Thoracic aorta (tissue), 2 donors: ENCODE results near the gene CHST15. TPM values are rescaled to one million over a fixed set of nuclear protein-coding genes. Genes with fewer than 3 reads are reported as not detected.

Source experiments
- ATAC-seq: fragments of 150-250 bp; one replicate; pipeline ENCODE4 v1.8.0; 2017; ENCODE audit warnings: low read depth; ENCODE audit not compliant: insufficient number of reproducible peaks, low FRiP score
- DNase-seq: peaks from one replicate; pipeline ENCODE4 v3.0.0-alpha.2; 2020; ENCODE audit warnings: low spot score
- H3K27ac ChIP-seq, 2 donors: fragments of 200-600 bp; sonication (generic); 1 replicate in 1 of 2; 2 replicates in 1 of 2; pipeline ENCODE4 v1.5.1; 2016; ENCODE audit warnings: mild to moderate bottlenecking in 2 of 2, moderate library complexity in 2 of 2
- H3K27me3 ChIP-seq: fragments of 200-600 bp; sonication (generic); replicated peaks from 2 replicates; pipeline ENCODE4 v1.6.0; 2016; ENCODE audit warnings: mild to moderate bottlenecking; ENCODE audit not compliant: insufficient read depth
- H3K36me3 ChIP-seq: fragments of 200-600 bp; sonication (generic); one replicate; pipeline ENCODE4 v1.5.1; 2016
- H3K4me1 ChIP-seq, 2 donors: fragments of 200-600 bp; sonication (generic); 1 replicate in 1 of 2; 2 replicates in 1 of 2; pipeline versions ENCODE4 v1.5.1 to v1.6.0; 2016; ENCODE audit warnings: low read depth in 2 of 2, mild to moderate bottlenecking in 1 of 2; ENCODE audit not compliant: control insufficient read depth in 1 of 2
- H3K4me3 ChIP-seq: fragments of 200-600 bp; sonication (generic); 2 replicates; pipeline ENCODE4 v1.5.1; 2016; ENCODE audit warnings: mild to moderate bottlenecking
- H3K9me3 ChIP-seq: fragments of 200-600 bp; sonication (generic); 2 replicates; pipeline ENCODE4 v1.5.1; 2016
- total RNA-seq, 2 donors: library from RNA; depleted of rRNA; stranded (reverse); fragments of >200 nt; gene quantifications; one replicate each; pipeline versions ENCODE4 v1.1.0 to v1.2.3, GENCODE V29; 2016
- TF ChIP-seq, protein P1 (sequence below): fragments of 200-600 bp; sonication (generic); IDR thresholded peaks from one replicate; pipeline ENCODE4 v1.5.1; 2019; ENCODE audit warnings: antibody characterized with exemption

Gene CHST15
- total RNA-seq, 2 donors from 2014 or later = 31.9 to 34.0 TPM

DNA sequence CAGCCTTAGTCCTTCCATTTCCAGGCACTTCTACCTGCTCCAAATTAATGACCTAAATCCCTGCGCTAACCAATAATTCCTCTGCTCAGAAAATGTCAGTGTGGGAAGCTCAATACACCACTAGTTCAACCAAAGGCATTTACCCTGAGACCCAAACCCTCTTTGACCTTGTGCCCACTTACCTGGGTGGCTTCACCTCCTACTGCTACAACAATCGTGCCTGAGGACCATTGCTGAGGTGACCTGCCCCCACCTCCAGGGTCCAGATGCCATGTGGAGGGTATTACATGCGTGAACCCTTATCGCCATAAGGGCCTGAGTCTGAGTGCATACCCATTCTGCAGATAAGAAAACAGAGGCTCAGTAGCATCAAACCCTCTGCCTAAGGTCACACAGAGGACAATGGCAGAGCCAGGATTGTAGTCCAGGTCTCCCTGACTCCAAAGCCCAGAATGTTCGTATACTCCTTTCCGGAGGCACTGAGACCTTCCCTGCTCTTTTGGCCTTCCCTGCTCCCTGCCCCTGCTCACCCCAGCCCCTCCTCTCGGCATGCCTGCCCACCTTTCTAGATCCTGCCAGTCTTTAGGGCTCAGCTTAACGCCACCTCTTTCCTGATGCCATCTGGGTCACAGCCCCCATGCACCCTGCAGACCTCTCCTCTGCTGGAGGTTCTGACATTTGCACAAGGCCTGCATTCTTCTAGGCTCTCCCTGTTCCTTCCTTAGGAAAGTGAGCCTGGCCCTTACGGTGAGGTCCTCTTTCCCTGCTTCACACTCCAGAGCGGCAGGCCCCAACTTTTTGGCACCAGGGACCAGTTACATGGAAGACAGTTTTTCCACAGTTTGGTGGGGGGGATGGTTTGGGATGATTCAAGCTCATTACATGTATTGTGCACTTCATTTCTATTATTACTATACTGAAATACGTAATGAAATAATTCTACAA lies 94.9 kb downstream of the CHST15 start:
- H3K4me1 ChIP-seq = peaks cover 14 to 23% of the 10 kb centered on the region in 2 donors
- TF ChIP-seq, protein P1, sequence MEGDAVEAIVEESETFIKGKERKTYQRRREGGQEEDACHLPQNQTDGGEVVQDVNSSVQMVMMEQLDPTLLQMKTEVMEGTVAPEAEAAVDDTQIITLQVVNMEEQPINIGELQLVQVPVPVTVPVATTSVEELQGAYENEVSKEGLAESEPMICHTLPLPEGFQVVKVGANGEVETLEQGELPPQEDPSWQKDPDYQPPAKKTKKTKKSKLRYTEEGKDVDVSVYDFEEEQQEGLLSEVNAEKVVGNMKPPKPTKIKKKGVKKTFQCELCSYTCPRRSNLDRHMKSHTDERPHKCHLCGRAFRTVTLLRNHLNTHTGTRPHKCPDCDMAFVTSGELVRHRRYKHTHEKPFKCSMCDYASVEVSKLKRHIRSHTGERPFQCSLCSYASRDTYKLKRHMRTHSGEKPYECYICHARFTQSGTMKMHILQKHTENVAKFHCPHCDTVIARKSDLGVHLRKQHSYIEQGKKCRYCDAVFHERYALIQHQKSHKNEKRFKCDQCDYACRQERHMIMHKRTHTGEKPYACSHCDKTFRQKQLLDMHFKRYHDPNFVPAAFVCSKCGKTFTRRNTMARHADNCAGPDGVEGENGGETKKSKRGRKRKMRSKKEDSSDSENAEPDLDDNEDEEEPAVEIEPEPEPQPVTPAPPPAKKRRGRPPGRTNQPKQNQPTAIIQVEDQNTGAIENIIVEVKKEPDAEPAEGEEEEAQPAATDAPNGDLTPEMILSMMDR = no peak
- ATAC-seq (no peak), DNase-seq (no peak)
- H3K27ac ChIP-seq = no peak overlapping the region
- H3K36me3 ChIP-seq = no peaks in the 10 kb centered on the region
- no peaks in the 10 kb centered on the region for H3K27me3 ChIP-seq
- no peak overlapping the region for H3K4me3 ChIP-seq
- H3K9me3 ChIP-seq = no peaks in the 10 kb centered on the region

DNA sequence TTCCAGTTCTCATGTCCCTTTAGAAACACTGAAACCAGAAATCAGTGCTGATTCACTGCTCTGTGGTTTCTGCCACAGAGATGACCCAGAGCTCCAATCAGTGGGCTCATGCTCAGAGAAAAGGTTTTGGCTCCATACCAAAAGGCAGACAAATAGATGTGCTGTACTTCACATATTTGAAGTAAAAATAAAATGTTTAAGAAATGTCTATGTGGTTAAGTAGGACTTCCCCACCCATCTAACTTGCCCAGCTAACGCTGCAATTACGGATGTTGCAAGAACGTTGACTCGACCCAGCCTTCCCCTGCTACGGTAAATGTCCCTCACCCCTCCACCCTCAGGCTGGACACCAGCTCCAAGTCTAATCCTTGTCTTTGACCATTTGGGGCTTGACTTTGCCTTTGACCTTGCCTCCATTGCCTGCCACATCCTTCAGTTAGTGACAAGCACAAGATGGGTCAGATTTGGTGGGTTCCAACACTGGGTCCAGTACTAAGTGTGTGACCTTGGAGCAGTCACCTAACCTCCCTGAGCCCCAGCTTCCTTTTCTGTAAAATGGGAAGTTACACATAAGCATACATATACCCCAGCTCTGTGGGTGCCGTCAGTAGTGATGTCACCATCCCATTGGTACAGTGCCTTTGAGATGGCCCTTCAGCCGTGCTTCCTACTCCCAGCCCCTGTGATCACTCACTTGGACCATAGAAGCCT lies 95.8 kb downstream of the CHST15 start:
- H3K36me3 ChIP-seq = no peaks in the 10 kb centered on the region
- DNase-seq (no peak), ATAC-seq (peak; percentile 22)
- peaks cover 14 to 23% of the 10 kb centered on the region in 2 donors for H3K4me1 ChIP-seq
- no peaks in the 10 kb centered on the region for H3K9me3 ChIP-seq
- TF ChIP-seq, protein P1 = no peak
- H3K27ac ChIP-seq = no peak overlapping the region
- no peak overlapping the region for H3K4me3 ChIP-seq
- H3K27me3 ChIP-seq = no peaks in the 10 kb centered on the region

DNA sequence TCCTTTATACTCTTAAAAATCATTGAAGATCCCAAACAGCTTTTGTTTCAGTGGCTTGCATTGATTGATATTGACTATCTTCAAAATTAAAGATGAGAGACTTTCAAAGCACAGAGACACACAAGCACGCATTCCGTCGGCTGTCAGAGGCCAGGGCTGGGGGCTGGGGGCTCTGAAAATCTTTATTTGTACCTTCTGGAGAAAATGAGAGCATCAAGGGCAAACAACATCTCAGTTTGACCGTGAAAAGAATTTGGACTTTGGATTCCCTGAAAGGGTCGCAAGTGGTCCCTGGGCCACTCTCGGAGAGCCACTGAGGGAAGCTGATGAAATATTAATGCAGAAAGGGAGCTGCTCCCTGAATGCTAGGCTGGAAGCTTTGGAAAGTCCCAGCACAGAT lies 96.4 kb downstream of the CHST15 start:
- Histone ChIP-seq H3K36me3 (no peaks in the 10 kb centered on the region), H3K4me3 (no peak overlapping the region), H3K27me3 (no peaks in the 10 kb centered on the region), H3K27ac (no peak overlapping the region), H3K9me3 (no peaks in the 10 kb centered on the region), H3K4me1 (peaks cover 14 to 24% of the 10 kb centered on the region in 2 donors)
- TF ChIP-seq, protein P1 = no peak
- ATAC-seq (no peak), DNase-seq (no peak)

DNA sequence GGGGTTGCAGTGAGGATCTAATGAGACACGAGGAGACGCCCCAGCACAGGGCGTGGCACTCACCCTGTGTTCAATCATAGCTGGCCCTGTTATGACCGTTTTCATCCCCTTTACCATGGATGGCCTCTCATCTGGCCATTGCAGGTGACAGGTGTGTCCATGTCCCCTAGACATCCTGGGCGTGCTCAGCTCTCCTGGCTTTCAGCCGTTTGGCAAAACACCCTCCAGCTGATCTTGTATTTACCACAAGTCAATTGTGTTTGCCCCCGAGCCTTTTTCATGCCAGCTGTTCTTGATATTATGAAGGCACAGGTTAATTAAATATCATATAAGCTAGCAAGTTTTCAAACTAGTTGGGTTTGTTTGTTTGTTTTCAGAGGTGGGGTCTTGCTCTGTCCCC lies 97.1 kb downstream of the CHST15 start:
- TF ChIP-seq, protein P1 = no peak

DNA sequence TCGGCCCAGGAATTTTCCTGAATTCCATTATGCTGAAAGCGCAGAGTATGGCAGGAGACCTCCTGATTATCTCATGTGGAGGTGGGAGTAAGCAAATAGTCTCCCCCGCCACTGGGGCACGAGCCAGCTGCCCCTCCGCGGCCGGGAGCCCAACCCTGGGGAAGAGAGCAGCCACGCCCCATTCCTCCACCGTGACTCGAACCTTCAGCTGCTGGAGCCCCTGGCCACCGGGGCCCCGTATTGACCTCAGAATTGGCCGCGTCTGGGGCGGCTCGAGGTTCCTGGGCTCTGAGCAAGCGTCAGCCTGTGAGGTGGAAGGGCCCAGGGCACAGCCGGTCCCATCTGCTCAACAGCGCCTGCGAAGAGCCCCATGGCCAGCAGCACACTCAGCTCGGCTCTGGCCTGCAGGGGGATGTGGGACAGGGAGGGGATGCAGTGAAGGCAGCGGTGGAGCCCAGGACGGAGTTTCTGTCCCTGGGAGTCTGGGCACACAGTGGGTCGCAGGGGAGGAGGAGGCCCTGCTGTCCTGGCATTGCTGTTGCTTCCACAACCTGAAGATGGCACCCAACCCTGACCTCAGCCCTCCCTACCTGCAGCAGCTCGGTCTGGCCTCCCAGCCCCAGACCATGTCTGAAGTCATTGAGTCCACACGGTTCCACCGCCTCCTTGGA lies 97.8 kb downstream of the CHST15 start:
- Histone ChIP-seq H3K4me1 (peaks cover 14 to 30% of the 10 kb centered on the region in 2 donors), H3K4me3 (peak overlapping the region; percentile 66), H3K27ac (no peak overlapping the region), H3K9me3 (no peaks in the 10 kb centered on the region), H3K27me3 (no peaks in the 10 kb centered on the region), H3K36me3 (no peaks in the 10 kb centered on the region)
- ATAC-seq = peak; percentile 21
- no peak for DNase-seq
- TF ChIP-seq, protein P1 = no peak

More for the DNA sequence above, 97.1 kb downstream of the CHST15 start:
- Histone ChIP-seq H3K27ac (no peak overlapping the region), H3K9me3 (no peaks in the 10 kb centered on the region), H3K36me3 (no peaks in the 10 kb centered on the region), H3K4me1 (peaks cover 14 to 30% of the 10 kb centered on the region in 2 donors), H3K27me3 (no peaks in the 10 kb centered on the region), H3K4me3 (no peak overlapping the region)
- no peak for ATAC-seq
- DNase-seq = no peak
